NT2/D1 (cell line): ENCODE data around the gene ETV3.

Source experiments
- DNase-seq: peaks from one replicate; pipeline ENCODE4 v3.0.0-alpha.2; 2011; ENCODE audit warnings: low read depth, low spot score
- H3K27me3 ChIP-seq: 2 replicates; pipeline ENCODE4 v1.6.0; 2011; ENCODE audit warnings: mild to moderate bottlenecking; ENCODE audit not compliant: insufficient read length, insufficient read depth
- H3K36me3 ChIP-seq: 2 replicates; pipeline ENCODE4 v1.6.1; 2011; ENCODE audit warnings: mild to moderate bottlenecking, low read length, mixed read lengths; ENCODE audit not compliant: insufficient read depth, insufficient read length
- H3K4me1 ChIP-seq: 2 replicates; pipeline ENCODE4 v1.5.1; 2011; ENCODE audit not compliant: insufficient read depth, insufficient read length
- H3K4me3 ChIP-seq: 2 replicates; pipeline ENCODE4 v1.5.1; 2011; ENCODE audit warnings: low read depth; ENCODE audit not compliant: insufficient read length
- H3K9ac ChIP-seq: 2 replicates; pipeline ENCODE4 v1.6.0; 2011; ENCODE audit warnings: low read depth; ENCODE audit not compliant: insufficient read length
- H3K9me3 ChIP-seq: 2 replicates; pipeline ENCODE4 v1.5.1; 2011; ENCODE audit warnings: mild to moderate bottlenecking, low read length; ENCODE audit not compliant: insufficient read depth
- SUZ12 ChIP-seq: IDR thresholded peaks from 2 replicates; pipeline ENCODE4 v1.6.1; 2011; ENCODE audit not compliant: insufficient read length, insufficient read depth; ENCODE audit errors: extremely low read depth
- YY1 ChIP-seq: IDR thresholded peaks from 2 replicates; pipeline ENCODE4 v1.6.1; 2011; ENCODE audit not compliant: insufficient read length, insufficient read depth
- ZNF274 ChIP-seq: IDR thresholded peaks from 2 replicates; pipeline ENCODE4 v1.6.1; 2011; ENCODE audit warnings: mild to moderate bottlenecking, low read depth, low read length

The ETV3 gene

DNA sequence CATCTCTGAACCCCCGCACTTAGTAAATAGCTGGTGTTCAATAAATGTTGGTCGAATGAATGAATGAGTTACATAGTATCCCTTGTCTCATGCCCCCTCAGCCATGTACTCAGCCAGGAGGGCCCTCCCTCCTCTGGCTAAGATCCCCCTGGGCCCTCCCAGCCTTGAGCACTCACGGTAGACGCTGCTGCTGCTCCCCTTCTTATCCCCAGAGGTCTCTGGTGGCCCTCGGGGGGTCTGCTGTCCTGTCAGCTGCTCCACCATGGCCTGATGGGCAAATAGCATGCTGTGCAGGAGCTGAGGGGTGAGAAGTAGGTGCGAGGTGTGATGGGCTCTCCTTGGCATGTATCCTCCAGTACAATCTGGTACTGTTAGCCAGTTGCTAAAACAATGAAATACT is 40.5 kb downstream of the ETV3 start:
- Histone ChIP-seq H3K9me3 (no peaks in the 10 kb centered on the region), H3K27me3 (no peaks in the 10 kb centered on the region), H3K9ac (no peak overlapping the region), H3K36me3 (no peaks in the 10 kb centered on the region), H3K4me3 (no peak overlapping the region), H3K4me1 (peaks cover 9% of the 10 kb centered on the region)
- no peak for DNase-seq
- no peak for TF ChIP-seq ZNF274
- no peak for TF ChIP-seq YY1
- no peak for TF ChIP-seq SUZ12

DNA sequence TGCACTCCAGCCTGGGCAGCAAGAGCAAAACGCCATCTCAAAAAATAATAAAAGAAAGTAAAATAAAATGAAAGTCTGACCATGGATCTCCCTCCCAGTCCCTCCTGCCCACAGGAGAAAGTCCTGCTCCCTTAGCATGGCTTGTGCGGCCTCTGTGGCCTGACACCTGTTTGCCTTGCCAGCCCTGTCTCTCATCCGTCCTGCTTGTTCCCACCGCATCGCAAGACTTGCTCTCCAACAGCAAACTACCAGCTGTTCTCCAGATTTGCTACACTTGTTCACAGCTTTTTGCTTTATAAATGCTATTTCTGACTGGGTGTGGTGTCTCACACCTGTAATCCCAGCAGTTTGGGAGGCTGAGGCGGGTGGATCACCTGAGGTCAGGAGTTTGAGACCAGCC is 41.3 kb downstream of the ETV3 start:
- Histone ChIP-seq H3K4me3 (no peak overlapping the region), H3K9ac (no peak overlapping the region), H3K36me3 (no peaks in the 10 kb centered on the region), H3K27me3 (no peaks in the 10 kb centered on the region), H3K4me1 (peaks cover 9% of the 10 kb centered on the region), H3K9me3 (no peaks in the 10 kb centered on the region)
- TF ChIP-seq SUZ12 (no peak), YY1 (no peak), ZNF274 (no peak)
- no peak for DNase-seq

DNA sequence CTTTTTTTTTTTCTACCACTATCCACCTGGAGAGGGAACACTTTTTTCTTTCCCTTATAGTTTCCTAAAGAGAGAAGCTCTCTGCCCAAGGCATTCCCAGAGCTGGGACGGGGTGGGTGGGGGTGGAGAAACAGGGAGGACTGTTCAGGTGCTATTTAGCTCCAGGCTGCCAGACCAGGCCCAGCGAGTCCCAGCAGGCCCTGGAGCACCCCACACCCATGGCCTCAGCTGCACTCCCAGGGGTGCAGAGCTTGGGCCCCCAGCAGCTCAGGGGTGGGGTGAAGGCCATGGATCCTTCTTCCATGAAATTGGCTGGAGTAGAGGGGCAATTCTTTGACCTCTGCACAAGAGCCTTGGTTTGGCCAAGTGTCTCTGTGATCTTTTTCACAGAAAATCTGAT is 42.6 kb downstream of the ETV3 start:
- peaks cover 5% of the 10 kb centered on the region for H3K27me3 ChIP-seq
- no peak overlapping the region for H3K4me3 ChIP-seq
- DNase-seq: no peak
- peaks cover 9% of the 10 kb centered on the region for H3K4me1 ChIP-seq
- H3K9ac ChIP-seq: no peak overlapping the region
- H3K36me3 ChIP-seq: no peaks in the 10 kb centered on the region
- no peaks in the 10 kb centered on the region for H3K9me3 ChIP-seq
- no peak for TF ChIP-seq YY1

DNA sequence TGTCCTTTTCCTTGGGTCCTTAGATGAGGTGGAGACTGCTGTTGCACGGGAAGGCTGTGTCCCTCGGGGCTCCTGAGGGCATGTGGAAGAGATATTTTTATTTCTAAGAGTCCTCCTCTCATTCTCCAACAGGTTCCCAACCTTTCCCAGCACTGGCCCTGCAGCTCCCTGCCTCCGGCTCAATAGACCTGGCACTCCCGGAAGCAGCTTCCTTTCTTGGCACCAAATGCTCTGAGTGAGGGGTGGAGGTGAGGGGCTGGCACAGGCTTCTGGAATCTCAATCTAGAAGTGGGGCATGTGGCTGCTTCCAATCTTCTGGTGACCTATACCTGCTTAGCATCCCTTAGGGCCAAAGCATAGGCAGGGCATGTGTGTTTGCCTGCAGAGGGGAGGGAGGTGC is 43.1 kb downstream of the ETV3 start:
- no peak for DNase-seq
- no peak overlapping the region for H3K9ac ChIP-seq
- H3K4me1 ChIP-seq: peaks cover 9% of the 10 kb centered on the region
- no peaks in the 10 kb centered on the region for H3K9me3 ChIP-seq
- no peaks in the 10 kb centered on the region for H3K36me3 ChIP-seq
- no peak overlapping the region for H3K4me3 ChIP-seq
- no peak for TF ChIP-seq YY1
- no peak for TF ChIP-seq SUZ12
- TF ChIP-seq ZNF274: no peak
- peaks cover 5% of the 10 kb centered on the region for H3K27me3 ChIP-seq

DNA sequence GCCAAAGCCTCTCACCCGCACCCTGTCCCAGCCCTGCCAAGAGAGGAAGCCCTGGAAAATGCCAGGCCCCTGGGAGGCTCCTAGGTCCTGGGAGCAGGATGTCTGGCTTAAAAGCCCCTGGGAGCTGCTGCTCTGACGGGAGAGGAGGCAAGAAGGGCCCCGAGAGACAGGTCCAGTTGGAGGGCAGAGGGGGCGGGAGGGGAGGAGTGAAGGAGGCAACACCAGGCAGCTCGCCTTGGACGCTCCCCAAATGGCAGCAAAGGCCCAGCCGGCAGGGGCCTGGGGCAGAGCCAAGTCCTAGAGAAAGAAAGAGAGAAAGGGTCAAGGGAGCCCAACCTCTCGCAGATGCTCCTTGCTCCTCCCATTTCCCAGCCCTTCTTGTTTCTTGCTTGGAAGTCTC is 45.4 kb downstream of the ETV3 start:
- H3K9ac ChIP-seq: no peak overlapping the region

DNA sequence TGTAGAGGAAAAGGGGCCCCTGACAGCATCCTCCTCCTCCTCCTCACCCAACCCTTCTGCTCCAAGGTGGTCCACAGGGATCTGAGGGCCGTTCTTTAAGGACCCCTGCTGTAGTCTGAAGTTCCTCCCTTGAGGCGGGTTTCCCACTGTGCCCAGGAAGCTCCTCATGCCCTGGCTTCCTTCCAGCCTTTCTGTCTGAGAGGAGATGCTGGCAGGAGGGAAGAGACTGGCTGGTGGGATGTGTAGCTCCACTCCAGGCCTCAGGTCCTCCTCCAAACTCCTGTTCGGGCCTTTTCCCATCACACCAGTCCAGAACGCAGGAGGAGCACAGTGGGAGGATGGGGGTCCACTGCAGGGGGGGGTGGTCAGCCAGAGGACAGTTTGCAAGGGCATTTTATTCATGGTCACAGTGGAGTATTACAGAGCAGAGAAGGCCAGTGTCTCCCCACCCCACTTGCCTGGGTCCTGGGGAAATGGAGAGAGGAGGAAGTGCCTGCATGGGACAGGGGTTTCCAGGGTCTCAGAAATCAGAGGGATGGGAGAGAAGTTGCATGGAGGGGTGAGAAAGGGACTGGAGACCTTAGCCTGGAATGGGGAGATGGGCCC is 46.4 kb downstream of the ETV3 start:
- Histone ChIP-seq H3K36me3 (no peaks in the 10 kb centered on the region), H3K4me1 (peaks cover 10% of the 10 kb centered on the region), H3K27me3 (peaks cover 5% of the 10 kb centered on the region), H3K4me3 (no peak overlapping the region), H3K9me3 (no peaks in the 10 kb centered on the region), H3K9ac (no peak overlapping the region)
- no peak for TF ChIP-seq ZNF274
- TF ChIP-seq YY1: no peak
- TF ChIP-seq SUZ12: no peak
- DNase-seq: no peak

More for the DNA sequence above, 45.4 kb downstream of the ETV3 start:
- peaks cover 13% of the 10 kb centered on the region for H3K4me1 ChIP-seq
- H3K27me3 ChIP-seq: peaks cover 5% of the 10 kb centered on the region
- H3K9me3 ChIP-seq: no peaks in the 10 kb centered on the region
- no peak for TF ChIP-seq YY1
- no peak for TF ChIP-seq SUZ12
- TF ChIP-seq ZNF274: no peak
- H3K36me3 ChIP-seq: no peaks in the 10 kb centered on the region
- H3K4me3 ChIP-seq: no peak overlapping the region
- no peak for DNase-seq

DNA sequence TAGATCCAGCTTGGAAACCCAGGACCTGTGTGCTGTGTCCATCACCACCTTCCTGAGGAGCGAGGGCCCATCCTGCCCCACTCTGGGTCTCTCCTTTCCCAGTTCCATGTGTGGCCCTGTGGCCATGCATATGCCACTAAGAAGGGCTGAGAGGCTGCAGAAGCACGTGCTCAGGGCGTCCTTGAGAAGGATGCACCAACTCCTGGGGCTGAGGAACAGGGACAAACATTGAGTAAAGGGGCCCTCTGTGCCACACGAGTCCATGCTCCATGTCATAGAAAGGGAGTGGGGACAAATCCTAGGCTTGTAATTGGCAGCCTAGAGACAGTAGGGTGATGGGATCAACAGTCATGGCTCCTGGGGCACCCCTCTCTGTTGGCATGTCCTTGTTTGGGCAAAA is 47.0 kb downstream of the ETV3 start:
- H3K9me3 ChIP-seq: no peaks in the 10 kb centered on the region
- H3K9ac ChIP-seq: no peak overlapping the region
- no peaks in the 10 kb centered on the region for H3K36me3 ChIP-seq
- peaks cover 10% of the 10 kb centered on the region for H3K4me1 ChIP-seq
- TF ChIP-seq ZNF274 (no peak), SUZ12 (no peak), YY1 (no peak)
- peaks cover 5% of the 10 kb centered on the region for H3K27me3 ChIP-seq
- no peak overlapping the region for H3K4me3 ChIP-seq
- no peak for DNase-seq

DNA sequence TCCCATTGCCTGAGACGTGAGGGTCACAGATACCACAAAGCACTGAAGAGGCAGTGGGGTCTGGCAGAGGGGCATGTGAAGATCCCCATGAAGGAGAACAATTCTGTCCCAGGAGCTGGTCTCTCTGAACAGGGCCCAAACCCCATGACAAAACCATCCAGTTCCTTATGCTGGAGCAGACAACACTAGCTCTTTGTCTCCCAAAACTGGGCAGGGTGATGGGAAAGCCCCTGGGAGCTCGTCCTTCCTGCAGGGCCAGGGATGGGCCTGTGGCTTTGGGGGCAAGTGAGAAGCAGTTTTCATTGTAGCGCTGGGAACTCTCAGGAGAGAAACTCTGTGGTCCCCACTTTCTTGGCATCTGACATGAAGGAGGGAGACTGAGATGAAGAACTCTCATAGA is 47.4 kb downstream of the ETV3 start:
- no peaks in the 10 kb centered on the region for H3K36me3 ChIP-seq
- DNase-seq: no peak
- H3K9me3 ChIP-seq: no peaks in the 10 kb centered on the region
- peaks cover 10% of the 10 kb centered on the region for H3K4me1 ChIP-seq
- H3K9ac ChIP-seq: no peak overlapping the region
- H3K4me3 ChIP-seq: no peak overlapping the region
- H3K27me3 ChIP-seq: peaks cover 5% of the 10 kb centered on the region
- TF ChIP-seq ZNF274 (no peak), YY1 (no peak), SUZ12 (no peak)
